NCI-H1092 (cell line): ENCODE data around the gene GALNT13.

Experiments used
- DNase-seq: peaks from one replicate; lab custom pipeline; 2025; lab: John Stamatoyannopoulos, UW

GALNT13 gene

DNA sequence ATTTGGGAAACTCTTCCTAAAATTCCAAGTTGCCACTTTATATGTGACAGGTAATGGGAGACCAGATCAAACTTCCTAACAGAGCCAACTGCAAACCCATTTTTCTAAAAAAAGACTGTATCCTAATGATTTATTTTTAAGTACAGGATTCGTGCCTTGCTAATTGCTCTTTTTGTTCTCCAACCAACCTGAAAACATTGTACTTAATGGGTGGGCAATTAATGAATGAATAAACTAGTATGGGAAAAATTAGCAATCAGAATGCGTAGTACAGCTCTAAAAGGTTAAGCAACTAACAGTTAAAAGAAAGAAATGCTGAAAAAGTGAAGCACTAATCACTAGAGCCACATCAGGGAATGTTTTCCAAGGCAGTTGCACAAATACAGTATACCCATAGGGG lies 609.6 kb downstream of the GALNT13 start:
- no peak for DNase-seq

- no peak for DNase-seq
Measured at GRCh38 chr2:154484338-154485099, 612.8 kb downstream of the GALNT13 start.

GRCh38 chr2:154488801-154489200 lies 617.1 kb downstream of the GALNT13 start:
- DNase-seq, result no peak

GRCh38 chr2:154489266-154489858 lies 617.6 kb downstream of the GALNT13 start:
- DNase-seq, result no peak

DNA sequence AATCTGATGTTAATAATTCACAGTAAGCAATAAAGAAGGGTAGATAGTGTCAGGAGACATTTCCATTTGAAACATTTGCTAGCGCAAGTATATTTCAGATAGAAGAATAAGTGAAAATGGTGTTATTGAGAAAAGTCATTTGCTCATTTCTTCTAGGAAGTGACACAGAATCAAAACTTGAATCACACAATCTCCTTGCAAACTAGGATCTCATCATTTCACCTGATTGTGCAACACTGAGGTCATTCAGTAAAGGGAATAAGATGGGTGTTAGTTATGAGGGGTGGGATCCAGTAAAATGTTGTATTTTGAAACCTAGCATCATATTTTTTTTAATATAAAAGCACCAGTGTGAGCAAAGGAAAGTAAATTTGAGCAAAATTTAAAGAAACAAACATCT lies 618.8 kb downstream of the GALNT13 start:
- DNase-seq, result no peak

GRCh38 chr2:154495455-154495868 lies 623.7 kb downstream of the GALNT13 start:
- DNase-seq, result no peak

DNA sequence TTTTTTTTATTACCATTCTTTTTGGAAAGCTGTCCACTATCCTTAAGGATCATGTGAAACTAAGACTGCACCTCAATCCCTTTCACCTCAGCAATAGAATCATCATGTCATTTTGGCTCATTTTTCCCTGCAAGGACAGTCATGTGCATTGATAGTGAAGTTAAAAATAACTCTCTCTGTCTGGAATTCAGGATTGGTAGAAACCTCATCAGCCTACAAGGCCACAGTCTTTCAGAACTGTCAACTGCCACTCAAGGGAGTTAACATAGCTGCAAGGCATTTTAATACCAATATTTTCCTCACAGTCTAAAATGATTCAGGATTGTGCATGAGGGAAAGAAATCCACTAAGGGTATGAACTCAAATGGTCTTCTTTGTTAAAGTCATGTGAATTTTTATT lies 625.3 kb downstream of the GALNT13 start:
- DNase-seq, result no peak
